Thyroid gland (tissue), 4 donors: ENCODE results near the gene NBDY.

ENCODE experiments used
- POLR2A ChIP-seq, 2 donors: fragments of 450-650 bp; IDR thresholded peaks; one replicate each; pipeline ENCODE4 v1.6.1; 2017; ENCODE audit warnings: antibody characterized with exemption in 2 of 2, mild to moderate bottlenecking in 2 of 2, moderate library complexity in 1 of 2
- TF ChIP-seq, protein P1 (sequence below), 6 experiments: fragments of 200-600 bp in 3 of 6; fragments of 450-650 bp in 3 of 6; sonication (generic) in 3 of 6; IDR thresholded peaks; one replicate each; pipeline ENCODE4 v1.5.1; 2016 to 2019; ENCODE audit warnings: antibody characterized with exemption in 6 of 6, mild to moderate bottlenecking in 2 of 6, inconsistent platforms in 1 of 6, moderate library complexity in 1 of 6

DNA sequence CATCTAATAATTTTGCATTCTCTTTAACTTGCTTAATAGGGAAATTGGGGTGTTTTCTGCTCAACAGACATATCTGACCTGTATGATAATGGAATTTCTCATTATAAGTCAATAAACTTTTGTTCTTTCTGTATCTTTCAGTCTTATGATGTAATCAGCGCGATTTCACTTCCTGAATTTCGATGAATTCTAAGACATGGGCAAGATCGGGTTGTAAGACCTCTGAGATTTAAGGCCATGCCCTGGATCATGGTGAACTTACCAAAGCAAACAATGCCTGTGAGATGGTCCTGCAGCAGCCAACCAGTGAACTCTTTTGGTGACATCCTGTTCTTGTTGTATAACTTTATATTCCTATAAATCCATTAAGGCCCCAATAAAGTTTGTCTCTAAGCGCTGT, 88.1 kb downstream of the NBDY start:
- TF ChIP-seq, protein P1, sequence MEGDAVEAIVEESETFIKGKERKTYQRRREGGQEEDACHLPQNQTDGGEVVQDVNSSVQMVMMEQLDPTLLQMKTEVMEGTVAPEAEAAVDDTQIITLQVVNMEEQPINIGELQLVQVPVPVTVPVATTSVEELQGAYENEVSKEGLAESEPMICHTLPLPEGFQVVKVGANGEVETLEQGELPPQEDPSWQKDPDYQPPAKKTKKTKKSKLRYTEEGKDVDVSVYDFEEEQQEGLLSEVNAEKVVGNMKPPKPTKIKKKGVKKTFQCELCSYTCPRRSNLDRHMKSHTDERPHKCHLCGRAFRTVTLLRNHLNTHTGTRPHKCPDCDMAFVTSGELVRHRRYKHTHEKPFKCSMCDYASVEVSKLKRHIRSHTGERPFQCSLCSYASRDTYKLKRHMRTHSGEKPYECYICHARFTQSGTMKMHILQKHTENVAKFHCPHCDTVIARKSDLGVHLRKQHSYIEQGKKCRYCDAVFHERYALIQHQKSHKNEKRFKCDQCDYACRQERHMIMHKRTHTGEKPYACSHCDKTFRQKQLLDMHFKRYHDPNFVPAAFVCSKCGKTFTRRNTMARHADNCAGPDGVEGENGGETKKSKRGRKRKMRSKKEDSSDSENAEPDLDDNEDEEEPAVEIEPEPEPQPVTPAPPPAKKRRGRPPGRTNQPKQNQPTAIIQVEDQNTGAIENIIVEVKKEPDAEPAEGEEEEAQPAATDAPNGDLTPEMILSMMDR (IDR thresholded peaks at IDR 0.05) = no peak
- TF ChIP-seq POLR2A (IDR thresholded peaks at IDR 0.05) = no peak
